Mesangial cell (primary cell): Measurements from ENCODE around the gene SMG6. TPM values are rescaled to one million over a fixed set of nuclear protein-coding genes. Genes with fewer than 3 reads are reported as not detected.

Experiments used
- total RNA-seq: library from RNA; depleted of rRNA; stranded (reverse); fragments of >200 nt; gene quantifications from 2 replicates; pipeline ENCODE4 v1.2.3, GENCODE V29; 2015

Gene SMG6
- 36.7 and 43.7 TPM in 2 replicates for total RNA-seq

GRCh38 chr17:2303204-2304188 is at the start of gene SMG6, which contains the start of gene SRR:
TSS of gene SMG6 (minus strand) at chr17:2303785. CDS start at chr17:2303720, 65 bp downstream.
TSS of gene SRR (plus strand) at chr17:2303950. CDS start at chr17:2315561, 11,611 bp downstream.

DNA sequence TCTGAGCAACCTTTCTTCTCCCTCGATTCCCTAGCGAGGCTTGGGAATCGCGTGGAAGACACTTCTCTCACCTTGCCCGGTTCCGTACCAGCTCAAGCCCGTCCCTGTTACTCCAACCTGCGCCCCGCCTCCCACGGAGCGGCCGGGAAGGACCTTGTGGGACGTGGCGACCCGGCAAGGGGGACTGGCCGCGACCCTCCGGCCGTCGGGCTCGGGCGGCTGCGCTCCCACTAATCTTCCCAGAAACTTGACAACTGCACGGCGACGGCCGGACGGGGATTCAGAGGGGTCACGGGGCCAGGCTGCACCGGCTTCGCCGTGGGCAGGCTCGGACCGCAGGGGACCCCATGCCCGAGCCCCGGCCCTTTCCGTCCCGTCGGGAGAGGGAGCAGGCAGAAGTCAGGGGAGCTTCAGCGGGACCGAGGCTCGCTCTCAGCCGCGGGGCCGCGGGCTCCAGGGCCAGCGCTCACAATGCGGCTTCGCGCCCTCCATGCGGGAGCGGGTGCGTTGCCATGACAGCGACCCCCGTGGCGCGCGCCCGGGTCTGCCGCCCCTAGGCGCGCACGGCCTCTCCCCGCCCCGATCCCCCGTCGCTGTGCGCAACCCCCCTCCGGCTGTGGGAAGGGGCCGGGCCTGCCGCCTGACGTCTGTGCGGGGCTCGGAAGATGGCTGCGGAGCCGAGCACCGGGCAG is 33.4 kb upstream of the SMG6 start, which contains the start of gene SGSM2:
TSS of gene SGSM2 (plus strand) at position 650 of the 692 bp plus-strand sequence. CDS start 188 bp downstream, outside the sequence.

DNA sequence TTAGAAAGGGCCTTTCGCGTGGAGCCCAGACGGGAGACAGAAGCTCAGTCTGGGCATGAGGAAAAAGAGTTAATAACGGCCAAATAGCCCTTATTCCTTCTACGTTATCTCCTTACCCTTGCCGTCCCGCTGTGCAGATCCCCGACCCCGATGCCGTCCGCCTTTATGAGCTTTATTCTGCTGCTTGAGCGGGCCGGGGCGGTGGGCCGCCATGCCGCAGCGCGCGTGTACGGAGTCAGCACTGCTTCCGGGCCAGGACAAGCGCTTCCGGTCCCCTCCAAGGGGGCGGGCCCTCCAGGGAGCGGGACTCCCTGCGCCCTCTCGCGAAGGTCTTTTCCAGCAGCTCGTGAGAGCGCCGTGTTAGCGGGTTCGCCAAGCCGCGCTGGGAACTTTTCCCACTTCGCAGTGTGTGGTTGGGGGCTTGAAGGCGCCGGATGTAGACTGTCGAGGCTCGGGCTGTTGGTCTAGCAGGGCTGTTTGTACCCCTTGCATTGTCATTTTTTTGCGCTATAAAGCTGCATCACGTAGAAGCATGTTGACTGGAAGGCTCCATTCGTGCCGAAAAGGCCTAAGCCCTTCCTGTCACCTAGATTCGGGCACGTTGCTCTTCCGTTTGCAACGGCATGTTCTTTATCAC is 32.7 kb upstream of the SMG6 start, which contains the start of gene TSR1:
TSS of gene TSR1 (minus strand) at position 243 of the 637 bp plus-strand sequence. CDS start at position 213, 30 bp downstream.

DNA sequence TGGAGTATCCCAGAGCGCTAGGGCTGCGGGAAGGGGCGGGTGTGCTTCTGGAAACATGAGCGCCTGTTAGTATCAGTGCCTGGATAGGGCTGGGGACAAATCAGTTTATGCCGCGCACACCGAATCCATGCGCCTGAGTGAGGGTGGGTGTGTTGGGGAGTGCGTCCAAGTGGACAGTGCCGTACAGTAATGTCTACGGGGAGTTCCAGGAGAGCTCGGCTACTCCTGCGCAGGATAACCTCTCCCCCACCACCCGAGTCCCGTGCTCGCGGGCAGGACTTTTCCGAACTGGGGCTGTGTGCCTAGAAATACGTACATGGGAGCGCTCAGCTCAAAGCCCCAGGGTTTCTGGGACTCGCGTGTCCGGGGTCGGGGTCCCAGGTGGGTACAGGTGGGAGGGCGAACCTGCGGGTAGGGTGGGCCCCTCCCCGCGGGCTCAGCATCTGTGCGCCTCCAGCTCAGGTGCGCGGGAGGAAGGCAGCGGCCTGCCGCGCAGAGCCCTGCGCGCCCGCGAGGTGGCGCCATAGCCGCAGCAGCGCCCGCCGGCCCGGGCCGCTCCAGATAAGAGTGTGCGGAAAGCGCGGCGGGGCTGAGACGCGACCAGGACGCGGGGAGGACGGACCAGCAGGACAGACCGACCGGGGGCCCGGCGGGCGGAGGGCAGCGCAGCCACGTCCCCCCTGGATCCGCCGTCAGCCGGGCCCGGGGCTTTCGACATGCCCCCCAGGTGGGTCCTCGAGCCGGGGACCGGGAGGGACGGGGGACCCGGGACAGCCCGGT is 248.9 kb downstream of the SMG6 start, which contains the start of gene HIC1:
TSS of gene HIC1 (plus strand) at position 592 of the 780 bp plus-strand sequence. CDS start 1,588 bp downstream, outside the sequence.

GRCh38 chr17:2041561-2042389 is 261.8 kb downstream of the SMG6 start, which contains the start of gene OVCA2:
TSS of gene OVCA2 (plus strand) at chr17:2042022. CDS start at chr17:2042048, 26 bp downstream.

DNA sequence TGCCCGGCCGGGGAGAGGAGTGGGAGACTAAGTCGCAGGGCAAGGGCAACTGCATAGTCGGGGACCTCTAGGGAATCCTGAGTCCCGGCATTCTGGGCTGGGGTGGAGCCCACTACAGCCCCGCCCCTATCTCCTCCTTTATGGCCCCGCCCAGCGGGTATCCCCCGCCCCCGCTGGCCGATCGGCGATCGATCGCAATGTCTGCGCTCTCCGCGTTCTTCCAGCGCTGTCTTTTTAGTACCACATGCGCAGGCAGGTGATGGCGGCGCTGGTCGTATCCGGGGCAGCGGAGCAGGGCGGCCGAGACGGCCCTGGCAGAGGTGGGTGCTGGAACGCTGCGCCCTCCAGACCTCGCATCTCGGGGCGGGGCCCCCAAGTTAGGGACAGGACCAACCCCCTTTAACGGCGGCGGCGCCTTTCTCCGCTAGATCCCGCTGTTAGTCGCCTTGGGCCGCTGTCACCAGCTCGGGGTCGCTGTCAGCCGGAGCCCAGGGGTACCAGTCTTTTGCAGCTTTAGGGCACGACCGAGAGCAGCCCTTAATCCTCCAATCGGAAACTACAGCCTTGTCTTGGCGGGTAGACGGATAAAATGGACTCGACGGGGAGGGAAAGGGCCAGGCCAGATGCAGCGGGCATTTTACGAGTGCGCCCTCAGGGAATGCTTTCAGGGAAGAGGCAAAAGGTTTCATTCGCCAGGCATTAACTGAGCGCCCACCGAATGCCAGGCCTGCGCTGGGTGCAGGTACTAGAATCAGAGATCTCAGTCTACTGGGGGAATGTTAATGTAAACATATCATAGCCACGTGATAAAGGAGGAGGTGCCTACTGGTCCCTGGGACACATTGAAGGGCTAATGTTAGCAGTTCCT is 273.4 kb downstream of the SMG6 start, which contains the start of gene DPH1:
TSS of gene DPH1 (plus strand) at position 243 of the 868 bp plus-strand sequence. CDS start at position 260, 17 bp downstream.

DNA sequence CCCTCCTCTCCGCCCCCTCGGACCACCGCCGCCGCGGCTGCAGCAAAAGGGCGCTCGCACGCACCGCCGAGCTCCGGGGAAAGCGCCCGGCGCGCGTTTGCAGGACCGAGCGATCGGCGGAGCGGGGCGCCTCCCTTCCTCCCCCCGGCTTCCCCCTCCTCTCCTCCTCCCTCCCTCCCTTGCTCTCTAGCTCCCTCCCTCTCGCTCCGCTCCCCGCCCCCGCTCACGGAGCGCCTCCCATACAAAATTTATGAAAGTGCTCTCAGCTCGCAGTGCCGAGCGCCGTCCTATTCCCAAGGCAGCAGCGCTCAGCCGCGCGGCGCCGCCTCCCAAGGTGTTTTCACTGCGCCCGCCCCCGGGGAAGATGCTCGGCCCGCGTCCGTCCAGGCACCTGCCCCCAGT is 278.4 kb downstream of the SMG6 start, which contains the start of gene RTN4RL1:
TSS of gene RTN4RL1 (minus strand) at position 115 of the 402 bp plus-strand sequence. CDS start 469 bp downstream, outside the sequence.

Other genes with a start within 250 kb of the SMG6 start
- gene HIC1, start 248.7 kb downstream of the SMG6 start, total RNA-seq: 17.3 and 22.1 TPM in 2 replicates
- gene SRR, start 165 bp upstream of the SMG6 start, total RNA-seq: 12.5 and 14.3 TPM in 2 replicates
- 28.9 and 68.8 TPM in 2 replicates for gene TSR1, start 32.7 kb upstream of the SMG6 start, total RNA-seq
- gene SGSM2, start 33.7 kb upstream of the SMG6 start, total RNA-seq: 33.7 and 74.5 TPM in 2 replicates
- gene MNT, start 97.3 kb upstream of the SMG6 start, total RNA-seq: 7.7 and 15.7 TPM in 2 replicates
- gene METTL16, start 208.1 kb upstream of the SMG6 start, total RNA-seq: 16.1 and 18.6 TPM in 2 replicates